Activated CD8-positive, alpha-beta memory T cell treated with anti-CD3 and anti-CD28 coated beads for 36 hours (primary cell): Measurements from ENCODE around the gene FREM3. TPM values are rescaled to one million over a fixed set of nuclear protein-coding genes. Genes with fewer than 3 reads are reported as not detected.

ENCODE experiments used
- CTCF ChIA-PET: fragments of 350-600 bp; sonication (Branson Sonifier 250); formaldehyde crosslinking; loops from one replicate; lab custom pipeline; 2021; ENCODE audit warnings: antibody characterized with exemption; lab: Charles Lee
- POLR2A ChIA-PET: fragments of 350-600 bp; sonication (Branson Sonifier 250); formaldehyde crosslinking; loops from one replicate; lab custom pipeline; 2021; ENCODE audit warnings: antibody characterized with exemption; lab: Charles Lee
- total RNA-seq, 2 experiments: library from RNA; stranded (reverse); gene quantifications; one replicate each; pipeline ENCODE4 v1.2.3, GENCODE V29; 2021

Gene FREM3
- total RNA-seq, 2 experiments from 2014 or later: not detected

DNA sequence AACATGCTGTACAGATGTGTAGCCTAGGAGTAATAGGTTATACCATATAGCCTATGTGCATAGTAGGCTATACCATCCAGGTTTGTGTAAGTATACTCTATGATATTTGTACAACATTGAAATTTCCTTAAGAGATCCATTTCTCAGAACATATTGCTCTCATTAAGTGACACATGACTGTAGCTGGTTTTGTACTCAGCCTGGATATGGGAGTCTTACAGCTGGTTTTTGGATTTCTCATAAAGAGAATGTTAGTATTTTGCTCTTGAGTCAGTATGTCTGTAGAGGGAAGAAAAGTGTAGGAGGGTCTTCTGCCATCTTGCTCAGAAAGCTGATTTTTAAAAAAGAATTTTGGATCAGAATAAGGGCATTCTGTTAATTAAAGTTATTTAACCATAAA is 101.7 kb downstream of the FREM3 start:
- CTCF ChIA-PET: no interaction called here
- POLR2A ChIA-PET: no interaction called here

DNA sequence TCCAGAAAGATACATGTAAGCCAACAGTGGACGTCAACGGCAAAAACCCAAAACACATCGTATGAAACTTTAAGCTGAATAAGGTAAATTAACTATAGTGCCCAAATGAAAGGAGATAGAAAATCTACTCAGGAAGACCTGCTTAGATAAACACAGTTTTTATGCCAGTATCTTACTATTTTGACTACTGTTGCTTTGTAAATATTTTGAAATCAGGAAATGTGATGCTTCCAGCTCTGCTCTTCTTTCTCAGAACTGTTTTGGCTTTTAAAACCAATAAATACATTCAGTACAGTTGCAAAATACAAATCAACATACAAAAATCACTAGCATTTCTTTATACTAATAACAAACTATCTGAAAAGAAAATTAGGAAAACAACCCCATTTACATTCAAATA is 103.2 kb downstream of the FREM3 start:
- ChIA-PET CTCF (no interaction called here), POLR2A (no interaction called here)

DNA sequence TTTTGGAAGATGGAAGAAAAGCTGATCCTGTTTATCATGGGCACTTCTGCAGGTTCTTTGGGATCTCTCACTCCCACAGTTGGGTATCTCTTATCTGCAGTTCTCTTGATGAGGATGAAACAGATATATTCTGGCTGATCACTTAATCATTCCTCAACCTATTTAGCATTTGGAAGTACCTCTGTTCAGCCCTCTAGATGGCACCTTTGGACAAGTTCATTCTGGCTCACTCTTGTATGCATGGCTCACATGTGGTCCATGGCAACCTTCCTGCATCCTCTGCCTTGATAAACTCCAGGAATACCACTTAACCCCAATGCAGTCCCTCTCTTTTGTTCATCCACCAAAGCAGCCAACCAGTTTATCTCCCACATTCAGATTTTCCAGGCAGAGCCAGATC is 112.8 kb downstream of the FREM3 start:
- POLR2A ChIA-PET: no interaction called here

DNA sequence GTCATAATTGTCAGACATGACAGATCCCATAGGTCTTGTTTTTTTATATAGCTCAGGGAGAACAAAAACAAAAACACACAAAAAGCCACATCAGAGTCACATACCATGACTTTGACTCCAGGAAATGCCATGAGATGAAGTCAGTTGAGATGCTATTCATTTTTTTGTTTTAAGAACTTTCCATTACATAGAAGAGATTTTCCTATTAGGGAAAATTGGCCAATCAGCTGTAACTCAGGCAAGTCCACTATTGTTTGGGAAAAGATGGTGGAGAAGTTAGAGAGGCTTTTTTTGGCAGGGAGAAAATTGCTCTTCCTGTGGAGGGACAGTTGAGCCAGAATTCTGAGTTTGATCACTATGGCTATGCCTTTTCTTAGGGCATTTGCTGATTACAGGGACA is 114.4 kb downstream of the FREM3 start:
- ChIA-PET POLR2A (no interaction called here), CTCF (no interaction called here)

More for the DNA sequence above, 112.8 kb downstream of the FREM3 start:
- CTCF ChIA-PET: no interaction called here

DNA sequence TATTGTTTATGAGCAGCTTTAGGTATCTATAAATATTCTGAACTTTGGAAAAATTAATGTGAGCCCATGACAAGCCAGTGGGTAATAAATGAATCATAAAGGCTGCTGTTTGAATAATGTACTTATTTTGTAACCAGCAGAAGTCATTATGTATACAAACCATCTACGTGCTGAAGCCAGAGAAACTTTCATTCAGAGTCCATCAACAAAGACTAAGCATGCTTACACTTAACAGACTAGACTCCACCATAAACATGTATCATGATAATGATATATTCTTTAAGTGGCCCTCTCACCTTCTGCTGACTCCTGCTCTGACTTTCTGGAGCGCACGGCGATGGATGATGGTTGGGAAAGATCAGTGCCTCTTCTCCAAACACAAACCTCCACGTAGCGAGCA is 114.9 kb downstream of the FREM3 start:
- ChIA-PET POLR2A (no interaction called here), CTCF (no interaction called here)

DNA sequence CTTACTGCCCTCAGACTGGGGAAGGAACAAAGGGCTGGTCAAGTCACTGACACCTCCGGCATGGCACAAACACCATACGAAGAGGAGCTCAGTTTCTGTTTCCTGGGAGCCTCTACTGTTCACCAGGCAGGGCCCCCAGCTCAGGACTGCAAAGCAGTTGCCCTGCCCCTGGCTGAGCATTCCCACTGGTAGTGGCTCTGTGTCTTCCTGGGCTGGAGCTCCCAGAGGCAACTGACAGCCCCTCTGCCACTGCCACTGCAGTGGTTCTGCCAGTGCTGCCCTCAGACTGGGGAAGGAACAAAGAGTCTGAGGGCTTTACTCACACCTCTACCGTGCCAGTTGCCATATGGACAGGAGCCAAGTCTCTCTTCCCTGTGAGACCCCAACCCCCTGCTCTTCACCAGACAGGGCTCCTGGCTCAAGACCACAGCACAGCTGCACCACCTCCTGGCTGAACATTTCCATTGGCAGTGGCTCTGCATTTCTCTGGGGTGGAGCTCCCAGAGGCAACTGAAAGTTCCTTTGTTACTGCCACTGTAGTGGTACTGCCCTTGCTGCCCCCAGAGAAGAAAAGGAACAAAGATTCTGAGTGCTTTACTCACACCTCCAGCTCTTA is 119.0 kb downstream of the FREM3 start:
- POLR2A ChIA-PET: no interaction called here
- CTCF ChIA-PET: no interaction called here

DNA sequence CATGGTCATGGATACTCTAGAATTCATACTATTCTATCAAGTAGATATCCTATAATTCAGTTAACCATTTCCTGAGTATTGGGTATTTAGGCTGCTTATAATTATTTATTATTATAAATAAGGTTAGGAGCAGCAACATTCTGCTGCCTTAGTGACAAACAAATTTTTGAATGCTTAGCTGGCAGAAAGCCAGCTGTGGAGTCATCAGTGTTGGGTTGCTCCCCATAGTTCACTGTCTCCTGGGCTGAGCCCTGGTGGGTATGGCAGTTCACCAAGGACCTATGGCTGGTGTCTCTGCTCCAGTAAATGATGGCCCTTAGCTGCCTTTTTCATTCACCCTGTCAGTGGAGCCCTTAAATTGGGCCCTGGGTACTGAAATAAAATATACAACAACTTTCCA is 125.1 kb downstream of the FREM3 start:
- POLR2A ChIA-PET: no interaction called here
- CTCF ChIA-PET: no interaction called here

DNA sequence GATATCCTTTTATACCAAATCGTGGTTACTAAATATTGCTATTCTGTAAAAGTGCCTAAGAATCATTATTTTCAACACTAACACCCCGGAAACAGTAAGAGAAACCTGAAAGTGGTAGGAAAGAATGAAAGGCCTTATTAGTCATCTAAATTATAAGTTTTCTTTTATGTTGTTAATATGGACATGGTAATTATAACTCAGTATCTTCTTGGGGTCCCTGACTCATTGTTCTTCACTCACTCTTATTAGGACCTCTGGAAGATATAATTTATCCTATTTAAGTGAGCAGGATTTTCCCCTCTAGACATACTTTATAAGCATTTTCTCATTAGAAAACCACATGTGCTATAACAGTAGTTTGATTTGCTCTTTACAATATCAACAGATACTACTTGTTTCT is 136.0 kb downstream of the FREM3 start:
- ChIA-PET POLR2A (no interaction called here), CTCF (no interaction called here)

DNA sequence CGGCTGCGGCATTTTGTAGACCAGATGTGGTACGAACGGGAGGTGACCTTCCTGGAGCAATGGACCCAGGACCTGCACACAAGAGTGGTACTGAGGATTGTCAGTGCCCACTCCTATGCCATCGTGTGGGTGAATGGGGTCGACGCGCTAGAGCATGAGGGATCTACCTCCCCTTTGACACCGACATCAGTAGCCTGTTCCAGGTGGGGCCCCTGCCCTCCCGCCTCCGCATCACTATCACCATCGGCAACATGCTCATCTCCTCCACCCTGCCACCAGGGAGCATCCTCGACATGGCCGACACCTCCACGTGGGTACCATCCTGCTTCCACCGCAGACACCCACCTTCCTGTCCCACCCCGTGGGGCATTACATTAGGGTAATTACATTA is 140.7 kb downstream of the FREM3 start:
- ChIA-PET POLR2A (interaction anchor here (0.6 kb wide), 1 partner anchor 47 kb away, joined by 8 read pairs; no protein-coding TSS in a partner anchor), CTCF (interaction anchor here (1.5 kb wide), 1 partner anchor 48 kb away, joined by 3 read pairs; no protein-coding TSS in a partner anchor)

DNA sequence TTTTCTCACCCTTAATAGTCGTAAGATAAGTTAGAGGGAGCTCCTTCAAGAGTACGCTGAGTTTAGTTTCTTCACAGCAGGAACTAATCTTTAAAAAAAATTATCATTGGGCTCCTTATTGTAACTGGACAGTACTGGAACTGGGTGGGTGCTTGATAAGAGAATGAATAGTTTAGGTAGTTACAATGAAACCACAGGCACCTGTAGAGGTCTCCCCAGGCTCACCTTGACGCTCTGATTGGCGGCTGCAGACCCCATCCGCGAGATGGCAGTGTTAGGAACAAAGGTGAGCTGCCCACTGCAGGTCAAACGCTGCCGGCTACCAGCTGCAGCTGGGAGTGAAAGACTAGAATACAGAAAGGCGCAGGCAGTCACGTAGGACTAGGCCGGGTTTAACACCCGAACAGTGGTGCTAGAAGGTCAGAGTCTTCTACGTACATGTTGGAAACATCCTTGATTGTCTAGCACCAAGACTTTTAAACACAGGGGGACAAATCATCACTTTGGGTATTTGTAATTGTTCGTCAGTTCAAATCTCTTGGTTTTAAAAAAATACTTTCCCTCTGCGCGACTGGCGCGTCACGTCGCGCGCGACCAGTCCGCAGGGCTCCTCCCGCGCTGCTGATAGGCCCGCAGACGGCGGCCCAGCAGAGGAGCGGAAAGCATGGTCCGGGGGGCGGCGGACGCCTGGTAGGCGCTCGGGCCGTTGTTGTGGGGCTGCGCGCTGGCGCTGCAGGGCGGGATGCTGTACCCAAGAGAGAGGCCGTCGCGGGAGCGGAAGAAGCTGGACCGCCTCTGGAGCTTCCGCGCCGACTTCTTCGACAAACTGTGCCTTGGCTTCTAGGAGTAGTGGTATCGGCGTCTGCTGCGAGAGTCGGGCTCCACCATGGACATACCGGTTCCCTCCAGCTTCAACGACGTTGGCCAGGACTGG is 141.4 kb downstream of the FREM3 start:
- ChIA-PET CTCF (interaction anchor here (1.5 kb wide), 1 partner anchor 47 kb away, joined by 3 read pairs; no protein-coding TSS in a partner anchor), POLR2A (interaction anchor here (1.2 kb wide), 1 partner anchor 46 kb away, joined by 5 read pairs; the partner anchor contains the start of gene SMARCA5)

DNA sequence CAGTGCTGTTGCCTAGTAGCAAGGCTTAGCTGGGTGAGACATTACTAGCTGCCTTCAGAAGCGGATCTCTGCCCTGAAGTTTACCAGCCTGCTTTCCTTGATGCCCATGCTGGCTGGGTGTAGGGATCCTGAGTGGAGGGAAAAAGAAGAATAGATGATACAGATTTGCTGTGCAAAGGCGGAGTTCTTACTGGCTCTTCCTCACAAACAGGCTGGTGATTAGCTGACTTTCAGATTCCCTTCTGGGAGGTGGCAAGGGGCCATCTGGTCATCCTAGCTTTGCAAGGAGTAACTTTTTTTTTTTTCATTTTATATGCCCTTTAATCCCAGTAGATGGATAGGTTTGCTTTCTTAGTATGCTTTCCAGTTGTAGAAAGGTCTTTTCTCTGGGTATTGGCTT is 142.2 kb downstream of the FREM3 start:
- ChIA-PET CTCF (interaction anchor here (1.5 kb wide), 1 partner anchor 46 kb away, joined by 3 read pairs; no protein-coding TSS in a partner anchor), POLR2A (interaction anchor here (0.6 to 1.2 kb wide), 2 partner anchors 14 to 45 kb away, joined by 5 to 10 read pairs; partner anchors contain the start of gene SMARCA5)

DNA sequence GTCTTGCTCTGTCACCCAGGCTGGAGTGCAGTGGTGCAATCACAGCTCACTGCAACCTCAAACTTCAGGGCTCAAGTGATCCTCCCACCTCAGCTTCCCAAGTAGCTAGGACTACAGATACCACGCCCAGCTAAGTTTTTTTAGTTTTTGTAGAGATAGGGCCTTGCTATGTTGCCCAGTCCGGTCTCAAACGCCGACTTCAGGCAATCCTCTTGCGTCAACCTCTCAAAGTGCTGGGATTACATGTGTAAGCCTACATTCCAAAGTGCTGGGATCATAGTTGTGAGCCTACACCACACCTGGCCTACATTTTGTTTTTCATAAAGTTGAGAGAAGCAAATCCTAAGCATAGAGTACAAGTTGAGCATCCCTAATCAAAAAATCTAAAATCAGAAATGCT is 144.8 kb downstream of the FREM3 start:
- ChIA-PET POLR2A (no interaction called here), CTCF (no interaction called here)

DNA sequence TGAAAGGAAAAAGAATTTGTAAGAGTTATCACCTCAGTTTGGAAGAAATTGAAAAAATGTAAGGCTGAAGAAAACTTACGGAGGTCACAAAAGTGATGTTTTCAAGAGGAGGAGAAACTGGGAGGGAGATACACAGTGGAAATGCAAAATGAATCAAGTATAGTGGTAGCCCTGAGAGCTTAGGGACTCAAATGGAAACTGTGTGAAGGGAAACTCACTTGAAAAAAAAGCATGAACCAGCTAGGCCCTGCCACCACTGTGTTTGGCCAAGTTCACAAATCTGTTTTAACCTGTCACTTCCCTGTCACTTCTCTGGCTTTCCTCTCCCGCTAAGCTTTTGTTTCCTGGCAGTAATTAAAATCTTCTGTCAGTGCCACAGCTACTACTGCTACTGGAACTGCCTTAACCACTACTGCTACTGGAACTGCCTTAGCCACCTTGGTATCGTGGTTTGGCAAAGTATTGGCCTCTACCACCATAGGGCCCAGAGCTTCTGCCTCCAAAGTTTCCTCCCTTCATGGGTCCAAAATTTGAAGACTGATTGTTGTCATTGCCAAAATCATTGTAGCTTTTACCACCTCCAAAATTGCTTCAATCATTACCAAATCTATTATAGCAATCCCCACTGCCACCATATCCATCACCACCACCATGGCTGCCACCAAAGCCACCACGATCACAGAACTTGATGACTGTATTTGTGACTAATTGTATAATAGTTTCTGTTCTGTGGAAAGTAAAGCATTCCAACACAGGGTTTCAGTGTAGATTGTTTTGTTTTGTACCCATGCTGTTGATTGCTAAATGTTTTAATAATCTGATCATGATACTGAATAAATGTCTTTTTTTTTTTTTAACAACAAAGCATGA is 145.5 kb downstream of the FREM3 start:
- ChIA-PET POLR2A (interaction anchor here (0.6 kb wide), 1 partner anchor 42 kb away, joined by 5 read pairs; no protein-coding TSS in a partner anchor), CTCF (interaction anchor here (0.5 kb wide), 1 partner anchor 1201 kb away, joined by 4 read pairs; no protein-coding TSS in a partner anchor)

DNA sequence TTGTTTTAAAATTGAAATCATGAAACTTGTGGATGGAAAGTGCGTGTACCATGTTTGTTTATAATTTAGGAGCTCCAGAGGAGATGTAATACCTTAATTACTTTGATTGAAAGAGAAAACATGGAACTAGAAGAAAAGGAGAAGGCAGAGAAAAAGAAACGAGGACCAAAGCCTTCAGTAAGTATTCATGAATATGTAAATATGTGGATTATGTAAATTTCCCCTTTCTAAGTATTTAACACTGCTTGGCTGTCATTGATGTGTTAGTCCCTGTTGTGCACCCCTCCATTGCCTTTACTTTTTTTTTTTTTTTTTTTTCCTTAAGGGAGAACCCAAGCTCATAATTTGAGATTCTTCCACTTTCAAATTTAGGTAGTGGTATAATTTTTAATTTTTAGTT is 150.5 kb downstream of the FREM3 start:
- ChIA-PET CTCF (no interaction called here), POLR2A (no interaction called here)

DNA sequence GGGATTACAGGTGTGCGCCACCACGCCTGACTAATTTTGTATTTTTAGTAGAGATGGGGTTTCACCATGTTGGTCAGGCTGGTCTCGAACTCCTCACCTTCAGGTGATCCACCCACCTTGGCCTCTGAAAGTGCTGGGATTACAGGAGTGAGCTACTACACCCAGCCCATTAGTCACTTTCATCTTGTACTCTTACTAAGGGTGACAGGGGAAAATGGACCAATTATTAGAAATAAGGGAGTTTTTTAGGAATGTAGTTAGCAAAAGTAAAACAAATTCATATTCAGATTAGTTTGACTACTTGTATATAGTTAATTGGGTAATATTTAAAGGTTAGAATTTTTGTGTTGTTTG is 160.8 kb downstream of the FREM3 start:
- POLR2A ChIA-PET: no interaction called here
- CTCF ChIA-PET: no interaction called here

DNA sequence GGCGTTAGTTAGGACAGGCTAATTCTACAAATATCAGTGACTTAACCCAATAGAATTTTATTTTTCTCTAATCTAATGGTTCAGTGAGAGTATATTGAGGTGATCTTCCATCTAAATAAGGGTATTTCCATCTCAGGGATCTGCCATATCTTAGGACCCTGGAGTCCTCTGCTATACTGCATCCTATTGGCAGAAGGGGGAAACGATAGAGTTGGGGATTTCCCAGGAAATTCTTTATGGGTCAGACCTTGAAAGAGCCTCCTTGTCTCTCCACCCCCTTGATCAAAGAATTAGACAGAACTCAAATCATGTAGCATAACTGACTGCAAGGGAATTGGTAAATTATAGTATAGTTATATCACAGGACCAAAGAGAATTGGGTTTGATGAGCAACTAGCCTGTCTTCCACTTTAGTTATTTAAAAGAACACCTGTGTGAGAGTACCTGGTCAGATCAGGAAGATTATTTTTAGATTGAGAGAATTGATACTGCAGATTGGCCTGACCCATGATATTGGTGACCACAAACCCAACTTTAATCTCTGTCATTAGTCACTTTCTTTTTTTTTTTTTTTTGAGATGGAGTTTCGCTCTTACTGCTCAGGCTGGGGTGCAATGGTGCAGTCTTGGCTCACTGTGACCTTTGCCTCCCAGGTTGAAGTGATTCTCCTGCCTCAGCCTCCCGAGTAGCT is 161.4 kb downstream of the FREM3 start:
- POLR2A ChIA-PET: no interaction called here

DNA sequence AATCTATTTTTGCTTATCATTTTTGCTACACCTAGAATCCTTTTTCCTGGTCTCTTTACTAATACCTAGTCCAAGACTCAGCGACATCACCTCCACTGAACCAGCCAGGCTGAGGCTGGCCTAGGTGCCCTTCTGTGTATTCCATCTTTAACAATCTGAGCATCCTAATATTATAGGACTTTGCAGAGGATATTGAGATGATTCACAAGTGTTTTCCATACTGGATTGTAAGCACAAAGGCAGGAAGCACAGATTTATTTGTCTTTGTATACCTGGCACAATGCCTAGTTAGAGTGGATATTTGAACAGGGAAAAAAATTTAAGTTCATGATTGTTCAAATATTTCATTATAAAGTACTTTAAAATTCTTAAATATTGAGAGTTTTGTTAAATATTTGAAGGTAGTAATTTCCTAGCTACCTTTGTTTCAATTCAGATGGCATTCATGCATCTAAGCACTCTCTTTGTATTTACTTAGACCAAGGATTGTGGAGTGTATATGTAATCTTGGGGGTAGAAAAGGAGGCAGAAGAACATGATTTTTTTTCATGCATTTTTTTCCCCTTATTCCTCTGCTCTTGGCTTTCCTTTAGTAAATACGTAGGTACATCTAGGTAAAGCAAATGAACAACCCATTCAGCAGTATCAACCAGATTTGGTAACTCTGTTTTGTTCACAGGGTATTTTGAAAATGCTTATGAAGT is 168.5 kb downstream of the FREM3 start:
- ChIA-PET POLR2A (no interaction called here), CTCF (interaction anchor here (0.6 kb wide), 1 partner anchor 18 kb away, joined by 3 read pairs; the partner anchor contains the start of gene SMARCA5)

More for the DNA sequence above, 161.4 kb downstream of the FREM3 start:
- CTCF ChIA-PET: no interaction called here

DNA sequence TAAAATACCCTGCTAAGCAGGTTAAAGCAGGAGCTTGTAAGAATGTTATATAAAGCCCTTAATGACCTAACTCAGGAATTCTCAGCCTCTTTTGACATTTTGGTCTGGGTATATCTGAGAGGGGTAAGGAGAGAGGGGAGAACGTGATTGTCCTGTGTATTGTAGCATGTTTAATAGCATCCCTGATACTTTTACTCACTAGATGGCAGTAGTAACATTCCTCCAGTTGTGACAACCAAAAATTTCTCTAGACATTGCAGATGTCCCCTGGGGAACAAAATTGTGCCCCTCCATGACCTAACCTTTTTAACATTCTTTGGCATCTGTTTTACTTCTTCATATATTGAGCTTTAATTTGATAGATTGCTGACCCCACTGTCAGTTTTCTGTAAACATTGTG is 169.1 kb downstream of the FREM3 start:
- ChIA-PET CTCF (interaction anchor here (0.6 to 0.7 kb wide), 2 partner anchors 12 to 18 kb away, joined by 3 read pairs; partner anchors contain the start of gene SMARCA5), POLR2A (no interaction called here)
